Naive thymus-derived CD4-positive, alpha-beta T cell (primary cell): ENCODE results near the gene MRPL37. TPM values are rescaled to one million over a fixed set of nuclear protein-coding genes. Genes with fewer than 3 reads are reported as not detected.
A peak's percentile ranks its signal among the peaks of the same experiment; 100 is the strongest.

Source experiments
- ATAC-seq: fragments of 150-1000 bp; cut with Tn5 transposase; 2 replicates; pipeline ENCODE4 v1.10.0; 2021; ENCODE audit warnings: mild to moderate bottlenecking, moderate library complexity
- CTCF ChIA-PET: fragments of 350-600 bp; sonication (Branson Sonifier 250); formaldehyde crosslinking; loops from one replicate; lab custom pipeline; 2021; ENCODE audit warnings: antibody characterized with exemption; lab: Charles Lee
- POLR2A ChIA-PET: fragments of 350-600 bp; sonication (Branson Sonifier 250); formaldehyde crosslinking; loops from one replicate; lab custom pipeline; 2021; ENCODE audit warnings: antibody characterized with exemption, inconsistent platforms; lab: Charles Lee
- DNase-seq, 9 donors: peaks; one replicate each; pipeline versions ENCODE4 v3.0.0 to v3.0.0-alpha.2; 2020 to 2022; ENCODE audit warnings: mixed read lengths in 1 of 9
- H3K27ac ChIP-seq: one replicate; pipeline ENCODE4 v1.7.0; 2013; ENCODE audit warnings: mild to moderate bottlenecking, low read depth, low read length, moderate library complexity
- H3K27me3 ChIP-seq, 2 donors: one replicate each; pipeline ENCODE4 v1.7.0; 2013; ENCODE audit warnings: low read length in 2 of 2, mild to moderate bottlenecking in 2 of 2, moderate library complexity in 2 of 2; ENCODE audit not compliant: control insufficient read depth in 2 of 2, insufficient read depth in 2 of 2
- H3K36me3 ChIP-seq, 3 experiments: 1 replicate in 2 of 3; 2 replicates in 1 of 3; pipeline ENCODE4 v1.7.0; 2013; ENCODE audit warnings: low read length in 3 of 3, mild to moderate bottlenecking in 3 of 3, moderate library complexity in 1 of 3; ENCODE audit not compliant: insufficient read depth in 3 of 3, control insufficient read depth in 2 of 3
- H3K4me1 ChIP-seq, 2 donors: one replicate each; pipeline ENCODE4 v1.7.0; 2013; ENCODE audit warnings: low read length in 2 of 2, mild to moderate bottlenecking in 2 of 2, moderate library complexity in 1 of 2; ENCODE audit not compliant: control insufficient read depth in 2 of 2, insufficient read depth in 2 of 2
- H3K4me3 ChIP-seq: 2 replicates; pipeline ENCODE4 v1.7.0; 2013; ENCODE audit warnings: mild to moderate bottlenecking, low read length
- H3K9me3 ChIP-seq, 3 experiments: 1 replicate in 2 of 3; 2 replicates in 1 of 3; pipeline ENCODE4 v1.7.0; 2013; ENCODE audit warnings: low read length in 3 of 3; ENCODE audit not compliant: control insufficient read depth in 2 of 3
- H3K27ac Mint-ChIP-seq, 9 donors: one replicate each; pipeline ENCODE4 v1.8.0; 2020 to 2022; ENCODE audit warnings: mixed read lengths in 9 of 9, mild to moderate bottlenecking in 8 of 9, moderate library complexity in 5 of 9, inconsistent platforms in 2 of 9
- H3K27me3 Mint-ChIP-seq, 5 donors: one replicate each; pipeline ENCODE4 v1.8.0; 2021 to 2022; ENCODE audit warnings: mixed read lengths in 5 of 5, mild to moderate bottlenecking in 1 of 5
- H3K36me3 Mint-ChIP-seq, 5 donors: one replicate each; pipeline ENCODE4 v1.8.0; 2020 to 2022; ENCODE audit warnings: mixed read lengths in 5 of 5, mild to moderate bottlenecking in 3 of 5, inconsistent platforms in 1 of 5
- H3K4me1 Mint-ChIP-seq, 7 donors: one replicate each; pipeline ENCODE4 v1.8.0; 2020 to 2022; ENCODE audit warnings: mixed read lengths in 7 of 7, mild to moderate bottlenecking in 3 of 7, inconsistent platforms in 1 of 7
- H3K4me3 Mint-ChIP-seq, 10 donors: one replicate each; pipeline ENCODE4 v1.8.0; 2020 to 2022; ENCODE audit warnings: mild to moderate bottlenecking in 10 of 10, mixed read lengths in 10 of 10, moderate library complexity in 6 of 10, inconsistent platforms in 2 of 10
- H3K9me3 Mint-ChIP-seq, 11 donors: one replicate each; pipeline ENCODE4 v1.8.0; 2020 to 2022; ENCODE audit warnings: mixed read lengths in 11 of 11, mild to moderate bottlenecking in 4 of 11, inconsistent platforms in 1 of 11, moderate library complexity in 1 of 11
- intact Hi-C, 2 donors: fragments of 100-400 bp; cut with micrococcal nuclease; formaldehyde crosslinking; loops; one replicate each; pipeline ENCODE4 v1.15.1; 2023
- polyA plus RNA-seq, 2 donors: library from polyadenylated mRNA; unstranded; fragments of 300-500 nt; fragmentation: Illumina TruSeq; gene quantifications; one replicate each; pipeline ENCODE4 v1.2.3, GENCODE V29; 2021
- total RNA-seq, 6 experiments: library from RNA in 5 of 6; stranded (reverse) in 5 of 6; gene quantifications; 1 replicate in 5 of 6; 2 replicates in 1 of 6; pipeline ENCODE4 v1.2.3 and lab custom pipeline; 2021 to 2026

MRPL37 gene
- total and polyA plus RNA-seq, 7 experiments from 2014 or later: 25.4 to 86.7 (median 36.6) TPM

- no peak for ATAC-seq
- Histone ChIP-seq H3K4me1 (no peaks in the 10 kb centered on the region), H3K36me3 (peaks cover 0 to 85% (median 19%) of the 10 kb centered on the region in 3 experiments), H3K4me3 (no peak overlapping the region), H3K27me3 (no peaks in the 10 kb centered on the region), H3K9me3 (no peaks in the 10 kb centered on the region), H3K27ac (peak overlapping the region; percentile 13)
- peaks cover 12 to 42% (median 20%) of the 10 kb centered on the region in 5 donors for H3K36me3 Mint-ChIP-seq
- POLR2A ChIA-PET: no interaction called here
- no peak overlapping the region for H3K27ac Mint-ChIP-seq
- H3K4me1 Mint-ChIP-seq: peaks cover 0 to 7% (median 0%) of the 10 kb centered on the region in 7 donors
- no peaks in the 10 kb centered on the region for H3K27me3 Mint-ChIP-seq
- H3K9me3 Mint-ChIP-seq: peaks cover 0 to 2% (median 0%) of the 10 kb centered on the region in 11 donors
- no peak overlapping the region for H3K4me3 Mint-ChIP-seq
- no peak for DNase-seq
- CTCF ChIA-PET: interaction anchor here (0.9 kb wide), 1 partner anchor 26 kb away, joined by 3 read pairs; no protein-coding TSS in a partner anchor
- intact Hi-C loops: no loop called here
Measured at GRCh38 chr1:54241364-54241763, 41.4 kb downstream of the MRPL37 start.

GRCh38 chr1:54243022-54243421, 43.1 kb downstream of the MRPL37 start:
- no peak overlapping the region for H3K27ac ChIP-seq
- H3K4me1 ChIP-seq: no peaks in the 10 kb centered on the region
- no peaks in the 10 kb centered on the region for H3K27me3 ChIP-seq
- ATAC-seq (no peak), DNase-seq (no peak)
- no peaks in the 10 kb centered on the region for H3K9me3 ChIP-seq
- peaks cover 0 to 7% (median 0%) of the 10 kb centered on the region in 7 donors for H3K4me1 Mint-ChIP-seq
- POLR2A ChIA-PET: no interaction called here
- no peaks in the 10 kb centered on the region for H3K27me3 Mint-ChIP-seq
- peaks cover 0 to 2% (median 0%) of the 10 kb centered on the region in 11 donors for H3K9me3 Mint-ChIP-seq
- H3K27ac Mint-ChIP-seq: peak overlapping the region in 5 of 9 donors; percentile 28 to 74 (median 55)
- no peak overlapping the region for H3K4me3 ChIP-seq
- peaks cover 0 to 26% (median 10%) of the 10 kb centered on the region in 5 donors for H3K36me3 Mint-ChIP-seq
- intact Hi-C loops: no loop called here
- peaks cover 0 to 85% (median 19%) of the 10 kb centered on the region in 3 experiments for H3K36me3 ChIP-seq
- no peak overlapping the region for H3K4me3 Mint-ChIP-seq
- CTCF ChIA-PET: no interaction called here

GRCh38 chr1:54244655-54245054, 44.7 kb downstream of the MRPL37 start:
- H3K4me1 ChIP-seq: no peaks in the 10 kb centered on the region
- no peak overlapping the region for H3K27ac ChIP-seq
- H3K27me3 ChIP-seq: no peaks in the 10 kb centered on the region
- Mint-ChIP-seq H3K4me1 (peaks cover 0 to 8% (median 0%) of the 10 kb centered on the region in 7 donors), H3K9me3 (peaks cover 0 to 3% (median 0%) of the 10 kb centered on the region in 11 donors), H3K27ac (peak overlapping the region in 5 of 9 donors; percentile 20 to 84 (median 39)), H3K27me3 (no peaks in the 10 kb centered on the region), H3K4me3 (no peak overlapping the region), H3K36me3 (peaks cover 0 to 23% (median 8%) of the 10 kb centered on the region in 5 donors)
- DNase-seq (no peak), ATAC-seq (no peak)
- ChIA-PET CTCF (no interaction called here), POLR2A (no interaction called here)
- no peak overlapping the region for H3K4me3 ChIP-seq
- intact Hi-C loops: no loop called here
- H3K36me3 ChIP-seq: peaks cover 0 to 81% (median 8%) of the 10 kb centered on the region in 3 experiments
- no peaks in the 10 kb centered on the region for H3K9me3 ChIP-seq

GRCh38 chr1:54245501-54245900, 45.5 kb downstream of the MRPL37 start:
- intact Hi-C loops: no loop called here
- ChIA-PET CTCF (no interaction called here), POLR2A (no interaction called here)
- H3K36me3 Mint-ChIP-seq: peaks cover 0 to 28% (median 8%) of the 10 kb centered on the region in 5 donors
- Histone ChIP-seq H3K27me3 (no peaks in the 10 kb centered on the region), H3K4me3 (no peak overlapping the region), H3K9me3 (no peaks in the 10 kb centered on the region), H3K27ac (no peak overlapping the region), H3K36me3 (peaks cover 0 to 86% (median 8%) of the 10 kb centered on the region in 3 experiments), H3K4me1 (no peaks in the 10 kb centered on the region)
- peaks cover 0 to 8% (median 0%) of the 10 kb centered on the region in 7 donors for H3K4me1 Mint-ChIP-seq
- peak overlapping the region in 3 of 9 donors; percentile 25 to 47 (median 31) for H3K27ac Mint-ChIP-seq
- ATAC-seq (no peak), DNase-seq (no peak)
- peaks cover 0 to 3% (median 0%) of the 10 kb centered on the region in 11 donors for H3K9me3 Mint-ChIP-seq
- H3K4me3 Mint-ChIP-seq: no peak overlapping the region
- no peaks in the 10 kb centered on the region for H3K27me3 Mint-ChIP-seq

- DNase-seq (no peak), ATAC-seq (no peak)
- Histone ChIP-seq H3K27ac (no peak overlapping the region), H3K36me3 (peaks cover 0 to 86% (median under 1%) of the 10 kb centered on the region in 3 experiments), H3K4me1 (no peaks in the 10 kb centered on the region), H3K27me3 (no peaks in the 10 kb centered on the region), H3K9me3 (no peaks in the 10 kb centered on the region), H3K4me3 (no peak overlapping the region)
- ChIA-PET CTCF (interaction anchor here (0.5 to 0.6 kb wide), 2 partner anchors 65 to 243 kb away, joined by 3 read pairs; no protein-coding TSS in a partner anchor), POLR2A (no interaction called here)
- H3K4me3 Mint-ChIP-seq: no peak overlapping the region
- peaks cover 0 to 28% (median 8%) of the 10 kb centered on the region in 5 donors for H3K36me3 Mint-ChIP-seq
- H3K9me3 Mint-ChIP-seq: peaks cover 0 to 3% (median 0%) of the 10 kb centered on the region in 11 donors
- peaks cover 0 to 8% (median 0%) of the 10 kb centered on the region in 7 donors for H3K4me1 Mint-ChIP-seq
- no peaks in the 10 kb centered on the region for H3K27me3 Mint-ChIP-seq
- H3K27ac Mint-ChIP-seq: peak overlapping the region in 4 of 9 donors; percentile 5 to 77 (median 54)
- intact Hi-C loops: no loop called here
Measured at GRCh38 chr1:54246116-54246721, 46.3 kb downstream of the MRPL37 start.

GRCh38 chr1:54247863-54248515, 48.0 kb downstream of the MRPL37 start:
- H3K4me3 Mint-ChIP-seq: no peak overlapping the region
- Histone ChIP-seq H3K9me3 (no peaks in the 10 kb centered on the region), H3K36me3 (peaks cover 0 to 86% (median 0%) of the 10 kb centered on the region in 3 experiments), H3K27ac (no peak overlapping the region), H3K4me3 (no peak overlapping the region), H3K27me3 (no peaks in the 10 kb centered on the region), H3K4me1 (no peaks in the 10 kb centered on the region)
- ChIA-PET CTCF (no interaction called here), POLR2A (interaction anchor here (0.5 kb wide), 1 partner anchor 390 kb away, joined by 5 read pairs; no protein-coding TSS in a partner anchor)
- H3K27me3 Mint-ChIP-seq: no peaks in the 10 kb centered on the region
- DNase-seq (no peak), ATAC-seq (no peak)
- H3K27ac Mint-ChIP-seq: no peak overlapping the region
- peaks cover 0 to 26% (median 6%) of the 10 kb centered on the region in 5 donors for H3K36me3 Mint-ChIP-seq
- peaks cover 0 to 2% (median 0%) of the 10 kb centered on the region in 11 donors for H3K9me3 Mint-ChIP-seq
- intact Hi-C loops: no loop called here
- H3K4me1 Mint-ChIP-seq: peaks cover 0 to 8% (median 0%) of the 10 kb centered on the region in 7 donors
